Measurements from ENCODE around the gene ZNF839.

The ZNF839 gene

GRCh38 chr14:102304611-102305506 lies 14.7 kb upstream of the ZNF839 start, which contains the start of gene MOK:
Gene MOK, minus strand, starts transcription at chr14:102305164. Its CDS starts 196 bp downstream, at chr14:102304968.
- peak; percentile 94 for DNase-seq (ENCODE audit: extremely low read depth, low read depth)
- no peak for TF ChIP-seq CTCF (IDR thresholded peaks at IDR 0.05; ENCODE audit: low read depth, low read length, missing control alignments)
- peak within 1 kb of the TSS; percentile 79 for H3K4me3 ChIP-seq (replicated peaks; ENCODE audit: low read depth, low read length)

GRCh38 chr14:102314242-102315011 lies 5.1 kb upstream of the ZNF839 start:
- DNase-seq (ENCODE audit: extremely low read depth, low read depth), result no peak
- H3K4me3 ChIP-seq (replicated peaks; ENCODE audit: low read depth, low read length), result peak overlapping the region; percentile 47
- peak; percentile 75 for TF ChIP-seq CTCF (IDR thresholded peaks at IDR 0.05; ENCODE audit: low read depth, low read length, missing control alignments)

- DNase-seq (ENCODE audit: extremely low read depth, low read depth), result no peak
- no peak overlapping the region for H3K4me3 ChIP-seq (replicated peaks; ENCODE audit: low read depth, low read length)
These were observed 4.4 kb upstream of the ZNF839 start for GRCh38 chr14:102315121-102315520.

GRCh38 chr14:102316338-102316742 lies 3.2 kb upstream of the ZNF839 start:
- TF ChIP-seq CTCF (IDR thresholded peaks at IDR 0.05; ENCODE audit: low read depth, low read length, missing control alignments), result no peak
- H3K4me3 ChIP-seq (replicated peaks; ENCODE audit: low read depth, low read length), result peak overlapping the region; percentile 57
- DNase-seq (ENCODE audit: extremely low read depth, low read depth), result no peak

More at GRCh38 chr14:102315121-102315520, 4.4 kb upstream of the ZNF839 start:
- TF ChIP-seq CTCF (IDR thresholded peaks at IDR 0.05; ENCODE audit: low read depth, low read length, missing control alignments), result no peak

- peak; percentile 79 for DNase-seq (ENCODE audit: extremely low read depth, low read depth)
- peak overlapping the region; percentile 57 for H3K4me3 ChIP-seq (replicated peaks; ENCODE audit: low read depth, low read length)
- peak; percentile 82 for TF ChIP-seq CTCF (IDR thresholded peaks at IDR 0.05; ENCODE audit: low read depth, low read length, missing control alignments)
These were observed 2.6 kb upstream of the ZNF839 start for GRCh38 chr14:102316743-102317563.

- no peak for DNase-seq (ENCODE audit: extremely low read depth, low read depth)
- H3K4me3 ChIP-seq (replicated peaks; ENCODE audit: low read depth, low read length), result peak overlapping the region; percentile 57
- no peak for TF ChIP-seq CTCF (IDR thresholded peaks at IDR 0.05; ENCODE audit: low read depth, low read length, missing control alignments)
These were observed 1.8 kb upstream of the ZNF839 start for GRCh38 chr14:102317564-102318248.
